ENCODE results near the gene THTPA. TPM values are rescaled to one million over a fixed set of nuclear protein-coding genes. Genes with fewer than 3 reads are reported as not detected.

Gene THTPA
- polyA plus RNA-seq, 3 donors, result 15.3 to 18.2 (median 17.0) TPM

DNA sequence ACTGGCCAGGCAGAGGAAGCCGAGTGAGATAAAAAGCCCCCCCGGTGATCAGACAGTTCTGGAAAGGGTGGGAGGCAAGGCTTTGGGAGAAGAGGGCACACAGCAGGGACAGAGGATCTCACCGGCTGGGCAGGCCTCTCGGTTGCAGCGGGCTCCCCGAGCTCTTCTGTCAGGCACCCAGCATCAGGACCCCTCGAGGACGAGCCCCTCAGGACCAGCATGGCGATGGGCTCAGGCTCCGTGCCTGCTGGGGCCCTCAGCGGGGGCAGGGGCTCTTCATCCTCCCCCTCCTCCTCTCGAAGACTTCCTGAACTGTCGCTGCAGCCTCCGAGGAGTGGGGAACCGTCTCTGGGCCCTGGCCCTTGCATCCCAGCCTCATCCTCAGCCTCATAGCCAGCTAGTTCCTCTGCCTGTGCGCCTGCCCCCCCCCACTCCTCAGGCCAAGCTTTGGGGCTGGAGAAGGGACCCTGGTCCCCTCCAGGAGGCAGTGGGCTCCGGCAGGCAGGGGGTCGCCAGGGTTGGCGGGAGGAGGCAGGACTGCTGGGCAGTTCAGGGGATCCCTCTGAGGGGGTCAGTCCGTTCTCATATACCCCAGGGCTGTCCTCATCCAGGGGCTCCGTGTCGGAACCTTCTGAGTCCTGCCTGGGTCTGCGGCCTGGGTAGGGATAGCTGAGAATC lies 14.9 kb downstream of the THTPA start:
- Histone ChIP-seq H3K9me3 (replicated peaks in 1 of 2; ENCODE audit: control insufficient read depth in 1 of 2, insufficient read depth in 1 of 2, low read length in 2 of 2) (no peaks in the 10 kb centered on the region), H3K4me3 (replicated peaks in 1 of 3; ENCODE audit: low read depth in 2 of 3, low read length in 3 of 3) (no peak overlapping the region), H4K20me1 (ENCODE audit: insufficient read depth, low read length) (peaks cover under 1% of the 10 kb centered on the region), H3K9ac (ENCODE audit: insufficient read depth, low read length, poor library complexity, severe bottlenecking) (no peak overlapping the region), H3K27me3 (ENCODE audit: control insufficient read depth in 2 of 2, insufficient read depth in 2 of 2, low read length in 2 of 2) (peaks cover 2 to 11% of the 10 kb centered on the region in 2 donors), H3K27ac (ENCODE audit: low read depth in 1 of 2, low read length in 2 of 2) (no peak overlapping the region), H3K79me2 (ENCODE audit: insufficient read depth, low read length) (peaks cover 13% of the 10 kb centered on the region), H3K36me3 (replicated peaks in 1 of 2; ENCODE audit: control insufficient read depth in 1 of 2, insufficient read depth in 2 of 2, low read length in 2 of 2) (peaks cover 2% of the 10 kb centered on the region in 2 donors), H2AFZ (ENCODE audit: insufficient read depth, low read depth, low read length, poor library complexity, severe bottlenecking) (no peak overlapping the region), H3K4me2 (replicated peaks; ENCODE audit: extremely low read depth, low read length, poor library complexity, severe bottlenecking) (peak overlapping the region; percentile 73), H3K4me1 (ENCODE audit: control insufficient read depth in 1 of 2, insufficient read depth in 2 of 2, low read length in 2 of 2) (peaks cover 60 to 80% of the 10 kb centered on the region in 2 donors)
- Mint-ChIP-seq H3K4me1 (peaks cover 61% of the 10 kb centered on the region), H3K27ac (peak overlapping the region in 1 of 7 donors; percentile 98), H3K4me3 (no peak overlapping the region), H3K27me3 (ENCODE audit: low read depth in 3 of 3) (peaks cover 8 to 16% (median 11%) of the 10 kb centered on the region in 3 donors), H3K36me3 (peaks cover 4 to 8% of the 10 kb centered on the region in 2 donors), H3K9me3 (peaks cover 0 to 12% (median 4%) of the 10 kb centered on the region in 7 donors)
- TF ChIP-seq, protein P1, sequence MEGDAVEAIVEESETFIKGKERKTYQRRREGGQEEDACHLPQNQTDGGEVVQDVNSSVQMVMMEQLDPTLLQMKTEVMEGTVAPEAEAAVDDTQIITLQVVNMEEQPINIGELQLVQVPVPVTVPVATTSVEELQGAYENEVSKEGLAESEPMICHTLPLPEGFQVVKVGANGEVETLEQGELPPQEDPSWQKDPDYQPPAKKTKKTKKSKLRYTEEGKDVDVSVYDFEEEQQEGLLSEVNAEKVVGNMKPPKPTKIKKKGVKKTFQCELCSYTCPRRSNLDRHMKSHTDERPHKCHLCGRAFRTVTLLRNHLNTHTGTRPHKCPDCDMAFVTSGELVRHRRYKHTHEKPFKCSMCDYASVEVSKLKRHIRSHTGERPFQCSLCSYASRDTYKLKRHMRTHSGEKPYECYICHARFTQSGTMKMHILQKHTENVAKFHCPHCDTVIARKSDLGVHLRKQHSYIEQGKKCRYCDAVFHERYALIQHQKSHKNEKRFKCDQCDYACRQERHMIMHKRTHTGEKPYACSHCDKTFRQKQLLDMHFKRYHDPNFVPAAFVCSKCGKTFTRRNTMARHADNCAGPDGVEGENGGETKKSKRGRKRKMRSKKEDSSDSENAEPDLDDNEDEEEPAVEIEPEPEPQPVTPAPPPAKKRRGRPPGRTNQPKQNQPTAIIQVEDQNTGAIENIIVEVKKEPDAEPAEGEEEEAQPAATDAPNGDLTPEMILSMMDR (IDR thresholded peaks at IDR 0.05), result no peak
- 84% methylated on average over 22 of the region's 23 CpGs for WGBS (ENCODE audit: insufficient coverage)
- intact Hi-C loops (cut with micrococcal nuclease), result no loop called here
- no peak for DNase-seq

DNA sequence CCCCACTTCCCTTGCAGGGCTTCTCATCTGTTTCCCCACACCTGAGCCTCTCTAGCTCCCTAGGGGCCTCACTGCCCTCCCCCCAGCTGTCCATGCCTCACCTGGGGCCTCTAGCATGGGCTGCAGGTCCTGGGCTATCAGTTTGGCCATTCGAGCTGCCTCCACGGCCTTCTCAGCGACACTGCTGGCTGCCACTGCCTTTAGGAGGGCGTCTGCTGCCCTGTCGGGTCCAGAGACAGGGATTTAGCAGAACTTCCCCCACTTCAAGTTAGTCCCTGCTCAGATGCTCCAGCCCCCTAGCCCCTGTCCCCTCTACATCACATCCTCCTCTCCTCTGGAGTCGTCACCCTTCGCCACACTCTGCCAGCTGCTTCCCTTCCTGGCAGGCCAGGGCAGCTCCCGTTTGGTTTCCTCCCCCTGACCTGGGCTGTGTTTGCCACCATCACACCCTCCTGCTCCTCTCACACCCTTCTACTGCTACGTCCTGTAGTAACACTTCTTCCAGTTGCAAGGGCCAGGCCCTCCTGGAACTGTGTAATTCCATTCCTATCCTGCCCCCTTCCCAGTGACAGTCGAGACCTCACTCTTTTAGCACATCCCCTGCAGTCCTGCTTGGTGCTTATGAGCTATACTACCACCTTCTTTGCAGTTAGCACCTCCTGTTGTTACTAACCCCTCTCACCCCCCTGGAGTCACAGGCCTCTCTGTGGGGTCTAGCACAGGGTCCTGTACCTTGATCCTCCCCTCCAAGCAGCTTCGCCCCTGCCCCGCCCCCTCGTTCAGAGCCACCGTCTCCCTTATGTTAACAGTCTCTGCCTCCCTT lies 15.8 kb downstream of the THTPA start:
- peaks cover 62 to 79% of the 10 kb centered on the region in 2 donors for H3K4me1 ChIP-seq (ENCODE audit: control insufficient read depth in 1 of 2, insufficient read depth in 2 of 2, low read length in 2 of 2)
- peak overlapping the region; percentile 85 to 98 (median 94) for H3K27ac Mint-ChIP-seq
- peak overlapping the region; percentile 73 for H3K4me2 ChIP-seq (replicated peaks; ENCODE audit: extremely low read depth, low read length, poor library complexity, severe bottlenecking)
- no peaks in the 10 kb centered on the region for H3K9me3 ChIP-seq (replicated peaks in 1 of 2; ENCODE audit: control insufficient read depth in 1 of 2, insufficient read depth in 1 of 2, low read length in 2 of 2)
- no peak for DNase-seq
- peak overlapping the region in 1 of 3 experiments; percentile 58 for H3K4me3 ChIP-seq (replicated peaks in 1 of 3; ENCODE audit: low read depth in 2 of 3, low read length in 3 of 3)
- 34% methylated on average over 14 of the region's 14 CpGs for whole genome bisulfite sequencing (ENCODE audit: insufficient coverage)
- no peaks in the 10 kb centered on the region for H3K36me3 ChIP-seq (replicated peaks in 1 of 2; ENCODE audit: control insufficient read depth in 1 of 2, insufficient read depth in 2 of 2, low read length in 2 of 2)
- intact Hi-C loops (cut with micrococcal nuclease), result no loop called here
- peak overlapping the region; percentile 68 to 90 for H3K4me3 Mint-ChIP-seq
- peak overlapping the region; percentile 15 for H3K9ac ChIP-seq (ENCODE audit: insufficient read depth, low read length, poor library complexity, severe bottlenecking)
- peaks cover 10 to 19% of the 10 kb centered on the region in 2 donors for H3K27me3 ChIP-seq (ENCODE audit: control insufficient read depth in 2 of 2, insufficient read depth in 2 of 2, low read length in 2 of 2)
- H3K9me3 Mint-ChIP-seq, result peaks cover 0 to 16% (median 8%) of the 10 kb centered on the region in 7 donors
- H3K4me1 Mint-ChIP-seq, result peaks cover 60% of the 10 kb centered on the region
- peaks cover 9% of the 10 kb centered on the region for H3K79me2 ChIP-seq (ENCODE audit: insufficient read depth, low read length)
- H2AFZ ChIP-seq (ENCODE audit: insufficient read depth, low read depth, low read length, poor library complexity, severe bottlenecking), result peak overlapping the region; percentile 41
- no peaks in the 10 kb centered on the region for H4K20me1 ChIP-seq (ENCODE audit: insufficient read depth, low read length)
- H3K27ac ChIP-seq (ENCODE audit: low read depth in 1 of 2, low read length in 2 of 2), result peak overlapping the region; percentile 66 to 81
- TF ChIP-seq, protein P1 (IDR thresholded peaks at IDR 0.05), result no peak
- H3K27me3 Mint-ChIP-seq (ENCODE audit: low read depth in 3 of 3), result peaks cover 16 to 23% (median 21%) of the 10 kb centered on the region in 3 donors
- peaks cover 3 to 7% of the 10 kb centered on the region in 2 donors for H3K36me3 Mint-ChIP-seq
